CD4-positive, alpha-beta T cell treated with Interleukin-6 at 100 ng/mL for 8 hours (primary cell): ENCODE measurements around the gene MBTD1.
A peak's percentile ranks its signal among the peaks of the same experiment; 100 is the strongest.
"Not testable (repeated sequence)": the region's sequence is repeated elsewhere in the genome, so short reads cannot be mapped to it uniquely, and the experiment has no call there.

Source experiments
- DNase-seq: peaks from one replicate; pipeline ENCODE4 v3.0.0-alpha.2; 2020; ENCODE audit warnings: mixed read lengths, low spot score

MBTD1 gene

DNA sequence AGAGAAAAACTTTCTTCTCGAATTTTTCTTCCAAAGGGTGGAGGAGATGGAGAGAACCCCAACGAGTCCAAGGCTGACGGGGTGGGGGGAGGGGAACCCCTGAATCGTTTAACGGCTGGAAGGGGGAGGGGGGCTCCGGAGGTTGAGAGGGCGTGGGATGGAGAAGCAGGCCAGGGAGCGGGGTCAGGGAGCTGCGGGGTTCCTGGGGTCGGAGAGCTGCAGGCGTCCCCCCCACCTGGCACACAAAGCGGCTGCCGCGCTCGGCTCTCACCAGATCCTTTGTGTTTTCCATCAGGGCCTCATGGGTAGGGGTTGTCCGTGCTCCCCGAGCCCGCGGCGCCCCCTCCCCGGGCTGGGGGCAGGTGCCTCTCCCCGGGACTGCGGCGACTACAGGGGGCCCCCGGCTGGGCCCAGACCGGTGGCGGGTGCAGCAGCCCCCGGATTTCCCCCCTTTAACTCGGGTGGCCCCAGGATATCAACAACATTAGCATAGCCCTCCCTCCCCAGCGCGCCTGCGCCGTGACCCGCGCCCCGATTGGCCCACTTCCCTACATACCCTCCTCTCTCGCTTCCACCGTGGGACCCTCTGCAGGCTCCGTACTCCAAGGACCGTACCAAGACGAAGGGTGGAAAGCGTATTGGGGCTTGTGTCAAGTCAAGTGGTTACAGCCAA, at the start of gene MBTD1:
Gene MBTD1, minus strand, starts transcription at position 486 of the 673 bp plus-strand sequence. CDS start 34,888 bp downstream, outside the sequence.
- peak; percentile 96 for DNase-seq

DNA sequence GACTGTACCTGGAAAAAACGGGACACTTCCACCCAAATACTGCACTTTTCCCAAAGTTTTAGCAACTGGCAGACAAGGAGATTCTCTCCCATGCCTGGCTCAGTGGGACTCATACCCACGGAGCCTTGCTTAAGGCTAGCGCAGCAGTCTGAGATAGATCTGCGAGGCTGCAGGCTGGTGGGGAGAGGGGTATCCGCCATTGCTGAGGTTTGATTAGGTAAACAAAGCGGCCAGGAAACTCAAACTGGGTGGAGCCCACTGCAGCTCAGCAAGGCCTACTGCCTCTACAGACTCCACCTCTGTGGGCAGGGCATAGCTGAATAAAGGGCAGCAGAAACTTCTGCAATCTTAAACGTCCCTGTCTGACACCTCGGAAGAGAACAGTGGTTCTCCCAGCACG, 45.3 kb upstream of the MBTD1 start:
- no peak for DNase-seq

DNA sequence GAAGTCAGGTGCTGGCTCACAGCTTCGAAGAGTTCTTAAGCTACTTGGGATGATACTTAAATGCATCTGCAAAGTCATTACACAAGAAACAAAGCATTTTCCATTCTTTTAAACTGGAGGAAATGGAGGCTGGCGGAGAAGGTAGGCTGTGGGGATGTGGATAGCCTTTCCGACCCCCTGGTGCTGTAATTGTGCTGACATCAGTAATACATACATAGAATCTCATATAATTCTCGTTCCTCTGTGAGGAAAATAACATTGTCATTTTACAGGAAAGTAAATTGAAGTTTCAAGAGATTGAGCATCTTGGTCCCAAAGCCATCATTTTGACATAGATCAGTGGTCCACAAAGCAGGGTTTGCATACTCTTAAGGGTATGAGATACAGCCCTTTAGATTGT, 40.0 kb upstream of the MBTD1 start:
- DNase-seq: no peak

DNA sequence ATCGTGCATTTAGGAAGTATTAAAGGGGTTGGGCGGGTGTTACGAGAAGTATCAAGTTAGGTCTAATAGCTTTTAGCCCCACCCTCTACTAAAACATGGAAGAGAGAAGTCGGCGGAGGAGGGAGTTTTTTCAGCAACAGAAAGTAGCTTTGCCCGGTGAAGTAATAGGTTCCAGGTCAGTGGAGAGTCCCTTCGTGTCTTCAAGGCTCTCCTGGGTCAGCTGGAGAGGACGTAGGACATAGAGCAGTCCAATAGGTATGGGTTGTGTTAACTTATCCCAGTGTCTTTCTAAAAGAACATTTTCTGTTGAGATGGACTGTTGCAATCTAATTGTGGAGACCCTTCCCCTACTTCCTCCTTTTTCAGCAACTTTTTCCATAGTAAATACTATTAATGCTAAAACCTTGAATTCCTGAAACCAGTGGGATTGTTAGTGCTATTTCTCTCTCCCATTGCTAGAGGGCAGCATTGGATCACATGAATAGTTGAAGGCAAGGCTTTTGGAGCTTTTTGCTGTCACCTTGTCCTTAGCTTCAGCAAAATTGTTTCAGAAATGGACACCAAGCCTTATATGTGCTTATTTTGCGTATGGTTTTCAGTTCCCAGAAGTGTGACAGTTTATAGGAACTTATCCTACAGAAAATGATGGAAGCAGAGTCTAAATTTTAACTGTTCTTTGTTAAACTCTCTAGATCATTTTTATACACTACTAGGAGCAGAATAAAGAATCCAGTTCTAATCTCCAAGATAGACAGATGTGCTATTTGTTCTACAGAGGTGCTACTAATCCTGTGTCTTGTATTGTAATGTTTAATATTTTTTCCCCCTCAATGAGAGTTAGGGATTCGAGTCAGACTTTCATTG, 38.9 kb upstream of the MBTD1 start:
- peak; percentile 1 for DNase-seq

DNA sequence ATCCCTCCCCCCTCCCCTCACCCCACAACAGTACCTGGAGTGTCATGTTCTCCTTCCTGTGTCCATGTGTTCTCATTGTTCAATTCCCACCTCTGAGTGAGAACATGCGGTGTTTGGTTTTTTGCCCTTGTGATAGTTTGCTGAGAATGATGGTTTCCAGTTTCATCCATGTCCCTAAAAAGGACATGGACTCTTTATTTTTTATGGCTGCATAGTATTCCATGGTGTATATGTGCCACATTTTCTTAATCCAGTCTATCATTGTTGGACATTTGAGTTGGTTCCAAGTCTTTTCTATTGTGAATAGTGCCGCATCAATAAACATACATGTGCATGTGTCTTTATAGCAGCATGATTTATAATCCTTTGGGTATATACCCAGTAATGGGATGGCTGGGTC, 34.5 kb upstream of the MBTD1 start:
- DNase-seq: not testable (repeated sequence)

DNA sequence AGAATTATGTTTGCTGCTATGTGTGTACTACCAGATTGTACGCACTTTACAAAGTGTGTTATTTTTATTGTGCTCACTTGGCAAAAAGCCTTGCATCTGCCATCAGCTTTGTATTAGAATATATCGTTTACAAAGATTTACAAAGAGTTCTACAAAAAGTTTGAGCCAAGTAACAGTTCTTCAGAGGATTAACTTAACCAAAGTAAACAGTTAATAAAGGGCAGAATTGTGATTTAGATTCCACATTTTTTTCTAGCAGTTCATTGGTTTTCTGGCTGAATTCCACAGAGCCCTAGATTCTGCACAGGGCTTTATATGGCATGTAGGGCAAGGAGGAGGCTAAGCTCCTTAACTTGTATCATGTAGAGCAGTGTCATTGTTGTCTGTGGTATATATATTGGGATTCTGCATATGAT, 29.9 kb upstream of the MBTD1 start:
- DNase-seq: no peak

DNA sequence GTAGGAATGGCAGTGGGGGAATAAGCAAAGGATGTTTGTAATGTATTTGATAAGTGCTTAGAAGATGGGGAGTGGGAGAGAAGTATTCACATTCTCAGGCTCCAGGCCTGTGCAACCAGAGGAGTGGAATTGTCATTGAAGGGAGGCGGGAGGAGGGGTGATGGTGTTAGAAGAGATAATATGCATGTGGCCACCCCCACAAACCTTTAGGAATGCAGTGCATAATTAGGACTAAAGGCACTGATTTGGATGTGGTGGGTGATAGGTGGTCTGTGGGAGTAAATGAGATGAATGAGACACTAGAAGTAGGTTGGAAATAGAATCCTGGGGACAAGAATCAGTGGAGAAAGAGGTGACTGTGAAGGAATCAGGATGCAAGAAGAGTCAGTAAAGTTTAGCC, 27.6 kb upstream of the MBTD1 start:
- DNase-seq: no peak

DNA sequence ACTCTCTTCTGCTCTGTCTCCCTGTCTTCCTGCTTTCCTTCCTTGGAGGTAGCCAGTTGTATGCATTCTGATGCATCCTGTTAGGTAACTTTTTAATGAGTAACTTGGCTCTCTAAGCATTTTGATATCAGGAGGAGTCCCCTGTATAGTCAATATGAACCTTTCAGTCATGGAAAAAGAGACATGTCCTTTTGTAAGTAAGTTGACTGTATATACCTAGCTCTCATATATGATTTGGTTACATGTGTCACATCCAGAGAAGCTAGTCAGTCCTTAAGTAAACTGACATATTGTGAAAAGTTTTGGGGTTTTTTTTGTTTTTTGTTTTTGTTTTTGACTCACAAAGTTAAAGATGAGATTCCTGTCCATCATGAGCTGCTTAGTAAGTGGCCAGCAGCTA, 19.3 kb upstream of the MBTD1 start:
- DNase-seq: no peak

DNA sequence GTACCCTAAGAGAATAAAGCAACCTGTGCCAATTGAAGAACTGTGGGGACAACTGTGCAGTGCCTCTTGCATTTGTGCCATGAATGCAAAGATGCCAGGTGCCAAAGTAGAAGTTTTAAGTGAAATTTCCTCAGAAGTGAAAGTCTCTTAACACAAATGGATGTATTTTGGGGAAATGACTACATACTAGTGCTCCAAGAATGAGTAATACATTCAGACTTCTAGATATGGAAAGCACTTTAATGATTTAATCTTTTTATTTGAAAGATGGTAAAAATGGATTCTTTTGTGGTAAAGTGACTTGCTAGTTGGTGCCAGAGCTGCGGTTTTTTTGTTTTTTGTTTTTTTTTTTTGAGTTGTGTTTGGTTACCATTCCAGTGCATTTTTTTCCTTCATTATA, 15.5 kb upstream of the MBTD1 start:
- DNase-seq: no peak

DNA sequence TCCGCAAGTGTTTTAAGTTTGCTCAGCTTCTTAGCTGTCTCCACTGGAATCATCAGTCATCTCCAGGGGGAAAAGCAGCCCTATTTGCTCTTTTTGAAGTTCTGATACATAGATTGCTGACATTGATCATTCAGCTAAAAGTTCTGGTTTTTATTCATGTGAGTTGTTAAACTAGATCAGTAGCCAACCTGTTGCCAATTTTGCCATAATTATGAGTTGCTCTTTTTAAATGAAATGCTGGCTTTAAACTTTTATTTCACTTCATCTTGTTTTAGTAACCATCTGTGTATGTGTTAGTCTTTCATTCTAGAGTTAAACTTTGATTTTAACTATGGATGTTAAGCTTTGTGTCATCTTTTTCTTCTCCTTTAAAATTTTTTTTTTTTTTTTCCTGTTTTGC, 13.0 kb upstream of the MBTD1 start:
- DNase-seq: no peak

DNA sequence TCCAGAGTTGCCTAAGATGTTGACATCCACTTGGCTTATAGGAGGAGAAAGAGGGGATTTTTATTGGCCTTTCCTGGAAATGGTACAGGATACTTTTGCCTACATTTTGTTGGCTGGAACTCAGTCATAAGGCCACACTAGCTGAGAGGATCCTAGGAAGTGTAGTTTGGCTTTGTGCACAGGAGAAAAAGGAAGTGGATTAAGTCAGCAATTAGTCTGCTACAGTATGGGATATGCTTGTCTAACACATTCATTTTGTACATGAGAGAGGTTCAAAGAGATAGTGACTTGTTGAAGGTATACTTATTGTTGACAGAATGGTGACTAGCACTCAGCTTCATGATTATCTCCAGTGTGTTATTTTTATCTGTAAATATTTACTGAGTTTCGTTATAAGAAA, 10.8 kb upstream of the MBTD1 start:
- no peak for DNase-seq

DNA sequence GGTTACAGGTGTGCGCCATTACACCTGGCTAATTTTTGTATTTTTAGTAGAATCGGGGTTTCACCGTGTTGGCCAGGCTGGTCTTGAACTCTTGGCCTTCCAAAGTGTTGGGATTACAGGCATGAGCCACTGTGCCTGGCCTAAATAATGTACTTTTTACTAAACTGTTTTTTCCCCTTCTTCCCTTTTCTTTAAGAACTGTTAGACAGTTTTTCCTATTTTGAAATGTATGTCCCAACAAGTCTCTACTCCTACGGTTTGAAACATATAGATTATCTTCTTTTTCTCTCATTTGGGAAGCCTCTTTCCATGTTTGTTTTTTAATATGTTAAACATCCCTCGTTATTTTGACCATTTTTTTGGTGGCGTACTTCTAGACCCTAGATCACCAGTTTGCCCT, 10.1 kb upstream of the MBTD1 start:
- DNase-seq: no peak

DNA sequence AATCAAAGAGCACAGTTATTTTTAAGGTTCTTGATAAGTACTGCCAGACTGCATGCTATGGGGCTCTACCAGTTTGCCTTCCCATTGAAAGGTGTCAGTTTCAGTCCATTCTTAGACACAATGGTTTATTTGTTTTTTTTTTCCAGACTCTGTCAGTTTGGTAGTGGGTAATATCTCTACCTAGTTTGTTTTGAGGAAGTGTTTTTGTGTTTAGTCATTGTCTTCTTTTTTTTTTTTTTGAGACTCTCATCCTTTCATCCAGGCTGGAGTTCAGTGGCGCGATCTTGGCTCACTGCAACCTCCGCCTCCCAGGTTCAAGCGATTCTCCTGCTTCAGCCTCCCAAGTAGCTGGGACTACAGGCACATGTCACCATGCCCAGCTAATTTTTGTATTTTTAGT, 4.6 kb upstream of the MBTD1 start:
- not testable (repeated sequence) for DNase-seq

DNA sequence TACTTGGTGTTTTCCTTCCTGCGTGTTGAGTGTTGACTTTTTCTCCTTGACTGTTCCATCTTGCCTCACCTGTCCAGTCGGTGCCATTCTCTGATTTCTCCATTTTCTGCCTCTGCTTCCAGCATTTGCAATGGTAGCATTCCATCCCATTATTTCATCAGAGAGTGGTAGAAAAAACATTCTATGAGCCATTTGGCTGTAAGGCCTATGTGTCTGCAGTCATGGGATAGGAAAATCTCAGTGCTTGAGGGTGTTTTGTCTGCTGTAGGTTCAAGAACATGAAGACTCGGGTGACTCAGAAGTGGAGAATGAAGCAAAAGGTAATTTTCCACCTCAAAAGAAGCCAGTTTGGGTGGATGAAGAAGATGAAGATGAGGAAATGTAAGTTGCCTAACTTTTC, 3.2 kb upstream of the MBTD1 start:
- no peak for DNase-seq

DNA sequence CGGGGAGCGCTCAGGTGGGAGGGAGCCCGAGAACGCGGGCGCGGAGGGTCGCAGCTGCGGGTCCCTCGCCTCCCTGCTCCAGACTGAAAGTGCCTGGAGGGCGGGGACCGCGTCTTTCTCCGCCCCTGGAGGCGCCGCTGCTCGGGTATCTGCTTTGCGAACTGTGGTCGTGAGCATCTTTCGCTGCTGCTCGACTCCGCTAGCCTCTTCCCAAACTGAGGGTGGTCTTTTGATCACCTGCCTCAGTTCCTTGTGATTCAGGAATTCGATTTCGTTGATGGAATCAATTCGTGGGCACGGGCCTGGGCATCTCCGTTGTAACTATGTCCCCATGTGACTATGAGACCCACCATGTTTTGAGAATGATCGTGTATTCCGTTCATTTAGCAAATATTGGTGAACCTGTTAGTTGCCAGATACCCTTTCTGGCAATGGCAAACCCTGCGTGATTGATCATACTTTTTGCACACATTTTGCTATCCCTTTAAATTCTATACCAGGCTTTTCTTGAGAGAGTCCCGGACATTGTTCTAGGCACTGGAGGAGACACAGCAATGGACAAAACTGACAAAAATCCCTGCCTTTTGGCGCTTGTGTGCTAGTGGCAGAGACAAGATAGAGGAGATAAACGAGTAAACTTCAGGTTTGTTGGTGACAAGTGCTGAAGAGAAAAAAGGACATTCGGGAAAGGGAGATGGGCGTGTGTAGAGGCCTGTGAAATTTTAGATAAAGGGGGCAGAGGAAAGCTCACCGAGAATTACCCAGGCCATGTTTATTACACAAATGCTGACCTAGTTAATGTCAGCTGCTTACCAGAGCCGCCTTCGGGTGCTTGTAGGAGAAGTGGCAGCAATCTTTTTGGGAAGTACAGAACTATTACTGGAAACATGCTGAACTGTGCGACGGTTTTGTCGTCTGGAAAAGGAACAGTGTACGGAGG, 1.4 kb upstream of the MBTD1 start:
- no peak for DNase-seq

DNA sequence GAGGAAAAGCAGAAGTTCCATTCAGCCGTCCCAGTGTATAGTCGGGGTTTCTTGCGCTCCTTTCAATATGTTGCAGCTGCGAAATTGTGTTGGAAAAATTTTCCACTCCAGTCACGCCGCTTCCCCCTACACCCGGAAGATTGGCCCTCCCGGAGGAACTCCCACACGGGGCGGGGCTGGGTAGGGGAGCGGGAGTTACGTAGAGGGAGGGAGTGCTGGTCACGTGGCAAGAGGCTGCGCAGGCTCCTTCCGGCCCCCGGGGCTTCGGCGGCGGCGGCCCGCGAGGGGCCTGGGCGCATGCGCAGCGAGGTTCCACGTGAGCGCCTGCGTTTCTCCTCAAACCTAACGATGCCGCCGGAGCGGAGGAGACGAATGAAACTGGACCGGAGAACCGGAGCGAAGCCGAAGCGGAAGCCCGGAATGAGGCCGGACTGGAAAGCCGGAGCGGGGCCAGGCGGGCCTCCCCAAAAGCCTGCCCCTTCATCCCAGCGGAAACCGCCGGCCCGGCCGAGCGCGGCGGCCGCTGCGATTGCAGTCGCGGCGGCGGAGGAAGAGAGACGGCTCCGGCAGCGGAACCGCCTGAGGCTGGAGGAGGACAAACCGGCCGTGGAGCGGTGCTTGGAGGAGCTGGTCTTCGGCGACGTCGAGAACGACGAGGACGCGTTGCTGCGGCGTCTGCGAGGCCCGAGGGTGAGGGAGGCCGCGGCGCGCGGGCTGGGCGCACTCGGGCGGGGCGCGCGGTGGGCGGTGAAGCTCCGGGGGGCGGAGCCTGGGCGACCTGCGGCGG, 581 bp upstream of the MBTD1 start, which contains the start of gene UTP18:
Gene UTP18, plus strand, starts transcription at position 310 of the 787 bp plus-strand sequence. Its CDS starts 39 bp downstream, at position 349.
- peak; percentile 97 for DNase-seq

DNA sequence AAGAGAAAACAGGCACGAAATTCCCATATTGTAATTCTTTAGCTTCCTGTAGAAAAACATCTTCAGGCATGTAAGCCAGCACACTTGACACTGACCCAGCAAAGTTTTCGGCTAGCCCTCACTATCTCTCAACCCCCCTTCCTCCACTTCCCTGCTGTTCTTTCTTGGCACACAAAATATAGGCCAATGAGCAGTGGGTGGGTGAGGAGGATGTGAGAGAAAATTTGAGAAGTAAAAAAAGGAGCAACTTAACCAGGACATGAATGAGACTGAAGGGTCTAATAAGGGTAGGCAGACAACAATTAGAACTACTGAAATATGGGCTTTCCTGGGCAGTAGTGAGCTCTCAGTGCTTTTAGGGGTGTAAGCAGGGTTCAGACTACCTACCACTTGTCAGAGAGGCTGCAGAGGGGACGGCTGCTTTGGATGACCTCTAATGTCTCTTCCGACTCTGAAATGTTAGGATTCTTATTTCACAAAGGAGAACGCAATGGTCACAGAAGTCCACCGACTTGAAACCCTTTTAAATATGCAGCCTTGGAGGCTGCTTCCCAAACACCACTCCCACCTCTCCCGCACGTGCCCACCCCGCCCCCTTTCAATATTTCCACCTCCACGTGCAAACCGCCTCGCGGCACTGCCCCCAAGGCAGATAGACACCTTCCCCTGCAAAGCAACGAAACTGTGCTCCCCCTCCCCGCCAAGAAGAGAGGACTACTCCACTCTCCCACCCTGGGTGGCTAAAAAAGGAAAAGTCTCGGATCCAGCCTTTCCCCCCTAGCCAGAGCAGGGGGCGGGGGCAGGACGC, 889 bp downstream of the MBTD1 start:
- DNase-seq: no peak

DNA sequence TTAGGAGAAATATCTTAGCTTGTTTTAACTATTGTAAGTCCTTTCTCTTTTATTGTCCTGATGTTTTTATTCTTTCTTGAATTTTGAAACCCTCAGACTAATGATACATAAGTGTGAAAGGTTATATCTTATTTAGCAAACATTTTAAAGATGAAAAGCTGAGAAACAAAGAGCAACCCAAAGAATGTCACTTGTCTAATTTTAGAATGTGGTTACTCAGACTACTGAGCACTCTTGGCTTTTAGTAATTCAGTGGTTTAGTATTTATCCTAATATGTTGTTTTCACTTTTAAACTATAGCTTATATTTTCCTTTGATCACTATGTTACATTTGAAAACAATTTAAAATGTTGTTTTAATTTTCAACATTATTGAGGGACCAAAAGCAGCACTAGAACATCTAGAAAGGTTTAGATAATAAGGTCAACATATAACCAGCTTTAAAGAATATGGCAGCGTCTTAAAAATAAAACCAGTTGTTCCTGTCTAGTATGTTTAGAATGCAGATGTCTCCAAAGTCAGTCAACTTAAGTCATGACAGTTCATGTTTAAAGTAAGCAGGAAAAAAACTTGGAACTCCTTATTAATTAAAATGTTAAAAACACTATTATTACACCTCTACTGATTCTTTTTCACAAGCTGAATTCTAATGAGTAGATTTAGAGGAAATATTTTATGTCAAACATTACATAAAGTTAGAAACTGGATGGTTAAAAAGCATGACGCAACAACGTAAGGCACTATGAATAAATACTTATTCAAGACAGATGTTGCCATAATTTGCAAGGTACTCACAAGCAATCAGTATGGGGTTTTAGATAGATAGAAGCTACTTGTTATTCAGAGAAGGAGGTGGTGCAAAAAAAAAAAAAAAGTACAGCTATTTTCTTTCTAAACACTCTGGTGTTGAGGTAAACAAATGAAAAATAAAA, 2.4 kb downstream of the MBTD1 start:
- DNase-seq: no peak

DNA sequence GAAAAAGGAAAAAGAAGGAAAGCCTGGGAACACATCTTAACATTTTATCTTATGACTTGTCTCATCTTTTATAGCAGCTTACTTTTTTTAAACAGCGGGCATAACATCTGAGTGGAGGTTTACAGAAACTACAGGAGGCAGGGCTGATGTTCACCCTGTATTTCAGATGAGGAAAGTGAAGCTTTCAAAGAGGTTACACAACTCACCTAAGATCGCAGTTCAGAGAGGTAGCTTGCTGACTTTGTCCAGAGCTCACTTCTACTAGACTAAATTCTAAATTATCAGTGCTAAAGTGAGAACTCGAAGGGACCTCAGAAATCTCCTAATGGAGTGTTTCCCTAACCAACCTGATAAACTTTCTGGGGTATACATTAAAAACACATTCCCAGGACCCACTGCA, 3.7 kb downstream of the MBTD1 start:
- DNase-seq: no peak
